ENCODE data around the gene SLC27A3.

The SLC27A3 gene

DNA sequence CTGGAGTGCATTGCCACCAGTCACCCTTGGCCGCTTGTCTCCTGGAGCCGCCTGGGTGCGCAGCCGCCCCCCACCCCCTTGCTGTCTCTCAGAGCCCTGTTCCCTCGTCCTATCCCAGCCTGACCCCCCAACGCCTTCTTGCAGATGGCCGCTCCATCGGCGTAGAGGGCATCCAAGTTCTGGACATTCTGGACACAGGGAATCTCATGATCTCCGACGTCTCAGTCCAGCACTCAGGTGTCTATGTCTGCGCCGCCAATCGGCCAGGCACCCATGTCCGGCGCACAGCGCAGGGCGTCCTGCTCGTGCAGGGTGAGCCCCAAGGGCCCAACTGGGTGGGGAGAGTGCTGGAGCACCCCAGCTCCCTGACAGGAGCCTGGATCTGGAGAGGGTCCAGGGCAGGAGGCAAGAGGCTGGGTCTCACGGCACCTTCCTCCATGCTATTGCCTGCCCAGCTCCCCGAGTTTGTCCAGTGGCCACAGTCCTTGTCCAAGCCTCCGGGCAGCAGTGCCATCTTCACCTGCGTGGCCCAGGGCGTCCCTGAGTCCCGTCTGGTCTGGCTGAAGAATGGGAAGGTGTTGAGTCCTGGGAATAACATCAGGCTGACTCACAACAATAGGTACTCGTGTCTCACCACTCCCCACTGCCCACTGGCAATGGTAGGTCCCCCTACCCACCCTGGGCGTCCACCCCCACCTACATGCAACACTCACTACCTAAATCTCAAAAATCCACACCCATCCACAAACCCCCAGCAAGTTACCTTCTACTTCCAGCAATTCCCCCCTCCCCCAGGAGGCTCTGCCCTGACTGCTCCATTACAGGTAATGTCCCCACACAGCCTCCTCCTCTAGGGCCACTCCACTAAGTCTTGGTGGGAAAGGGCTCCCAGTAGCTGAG lies 24.6 kb downstream of the SLC27A3 start:
- no peak for DNase-seq (ENCODE audit: low read depth)

DNA sequence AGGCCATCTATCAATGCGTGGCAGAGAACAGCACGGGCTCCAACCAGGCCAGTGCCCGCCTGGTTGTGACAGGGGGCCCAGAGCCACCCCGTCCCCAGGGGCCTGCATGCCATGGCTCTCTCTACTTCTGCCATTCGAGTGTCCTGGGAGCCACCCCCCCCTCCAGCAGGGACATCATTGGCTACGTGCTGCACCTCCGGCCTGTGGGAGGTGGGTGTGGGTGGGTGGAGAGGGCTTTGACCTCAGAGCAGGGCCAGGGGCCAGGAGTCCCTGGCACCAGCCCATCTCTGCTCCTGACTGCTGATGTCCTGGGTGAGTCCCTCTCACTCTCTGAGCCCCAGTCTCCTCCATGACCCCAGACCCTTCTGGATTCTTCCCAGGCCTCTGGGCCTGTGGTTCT lies 25.3 kb downstream of the SLC27A3 start:
- no peak for DNase-seq (ENCODE audit: low read depth)

DNA sequence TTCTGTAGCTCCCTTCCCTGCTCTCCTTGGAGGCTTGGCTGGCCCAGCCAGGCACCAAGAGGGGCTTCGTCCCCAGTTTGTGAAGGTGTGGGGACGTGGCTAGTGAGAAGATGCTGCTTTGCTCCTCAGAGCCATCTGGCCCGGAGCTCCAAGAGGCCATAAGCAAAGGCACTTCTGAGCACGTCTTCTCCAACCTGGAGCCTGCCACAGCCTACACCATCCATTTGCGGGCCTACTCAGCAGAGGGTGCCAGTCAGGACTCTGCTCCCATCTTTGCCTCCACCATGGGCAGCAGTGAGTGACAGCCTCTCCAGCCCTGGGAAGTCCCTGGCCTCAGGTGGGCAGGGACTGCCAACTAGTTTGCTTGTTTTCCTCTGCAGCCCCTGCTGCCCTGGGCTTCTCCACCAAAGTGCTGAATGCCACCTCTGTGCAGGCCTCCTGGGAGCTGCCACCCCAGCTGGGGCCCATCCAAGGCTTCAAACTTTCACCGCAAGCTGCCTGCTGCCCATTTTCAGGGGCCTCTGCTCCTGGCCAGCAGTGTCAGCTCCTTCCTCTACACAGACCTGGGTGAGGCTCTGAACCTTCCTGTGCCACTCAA lies 25.9 kb downstream of the SLC27A3 start:
- DNase-seq (ENCODE audit: low read depth) = no peak

DNA sequence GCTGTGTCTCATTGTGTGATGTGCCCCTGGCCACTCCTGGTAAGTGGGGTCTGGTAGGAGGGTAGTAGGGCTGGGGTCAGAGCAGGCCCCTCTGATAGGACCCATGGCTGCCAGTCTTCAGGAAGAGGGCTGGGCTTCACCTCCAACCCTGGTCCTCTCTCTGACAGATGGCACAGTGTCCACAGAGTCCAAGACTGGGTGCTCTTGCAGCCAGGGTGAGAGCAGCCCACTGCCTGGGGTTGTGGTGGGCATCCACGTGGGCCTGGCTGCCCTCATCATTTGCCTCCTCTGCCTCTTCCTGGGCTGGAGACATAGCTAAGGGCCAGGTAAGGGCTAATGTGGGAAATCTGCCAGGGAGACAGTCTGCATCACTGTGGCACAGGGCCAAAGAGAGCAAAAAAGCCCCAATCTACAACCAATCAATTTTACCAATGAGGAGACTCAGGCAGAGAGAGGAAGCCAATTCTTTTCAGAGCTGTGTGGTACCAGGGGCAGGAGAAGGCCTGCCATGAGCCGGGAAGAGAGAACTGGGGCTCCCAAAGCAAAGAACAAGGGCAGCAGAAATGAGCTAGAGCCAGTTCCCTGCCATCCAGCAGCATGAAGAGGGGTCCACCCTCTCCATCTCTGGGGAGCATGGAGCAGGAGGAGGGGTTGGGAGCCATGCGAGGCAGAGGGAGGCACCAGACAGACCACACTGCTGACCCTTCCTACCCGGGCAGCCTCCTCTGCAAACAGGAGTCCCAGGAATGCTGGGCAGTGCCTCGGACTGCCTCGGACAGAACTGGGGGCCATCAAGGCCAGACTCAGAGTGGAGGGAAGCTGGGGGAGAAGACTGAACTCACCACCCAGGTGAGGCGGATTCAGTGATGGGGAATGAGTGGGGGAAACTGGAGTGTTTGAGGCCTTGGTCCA lies 26.8 kb downstream of the SLC27A3 start:
- DNase-seq (ENCODE audit: low read depth) = no peak

GRCh38 chr1:153803470-153804056 lies 28.4 kb downstream of the SLC27A3 start:
- no peak for DNase-seq (ENCODE audit: low read depth)

DNA sequence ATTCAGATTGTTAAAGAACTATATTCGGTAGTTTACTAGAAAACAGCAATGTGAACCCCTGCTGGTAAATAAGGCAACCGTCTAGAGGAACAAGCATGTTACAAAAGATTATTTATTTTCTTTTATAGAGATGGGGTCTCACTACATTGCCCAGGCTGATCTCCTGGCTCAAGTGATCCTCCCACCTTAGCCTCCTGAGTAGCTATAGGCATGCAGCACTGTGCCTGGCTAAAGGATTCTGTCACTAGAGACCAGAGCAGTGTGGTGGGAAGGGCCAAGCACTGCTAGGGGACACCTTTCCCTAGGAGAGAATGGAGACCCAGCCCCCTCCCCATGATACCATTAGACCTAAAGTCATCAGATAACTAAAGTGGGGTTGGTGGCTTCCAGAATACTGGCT lies 28.9 kb downstream of the SLC27A3 start:
- DNase-seq (ENCODE audit: low read depth) = no peak

DNA sequence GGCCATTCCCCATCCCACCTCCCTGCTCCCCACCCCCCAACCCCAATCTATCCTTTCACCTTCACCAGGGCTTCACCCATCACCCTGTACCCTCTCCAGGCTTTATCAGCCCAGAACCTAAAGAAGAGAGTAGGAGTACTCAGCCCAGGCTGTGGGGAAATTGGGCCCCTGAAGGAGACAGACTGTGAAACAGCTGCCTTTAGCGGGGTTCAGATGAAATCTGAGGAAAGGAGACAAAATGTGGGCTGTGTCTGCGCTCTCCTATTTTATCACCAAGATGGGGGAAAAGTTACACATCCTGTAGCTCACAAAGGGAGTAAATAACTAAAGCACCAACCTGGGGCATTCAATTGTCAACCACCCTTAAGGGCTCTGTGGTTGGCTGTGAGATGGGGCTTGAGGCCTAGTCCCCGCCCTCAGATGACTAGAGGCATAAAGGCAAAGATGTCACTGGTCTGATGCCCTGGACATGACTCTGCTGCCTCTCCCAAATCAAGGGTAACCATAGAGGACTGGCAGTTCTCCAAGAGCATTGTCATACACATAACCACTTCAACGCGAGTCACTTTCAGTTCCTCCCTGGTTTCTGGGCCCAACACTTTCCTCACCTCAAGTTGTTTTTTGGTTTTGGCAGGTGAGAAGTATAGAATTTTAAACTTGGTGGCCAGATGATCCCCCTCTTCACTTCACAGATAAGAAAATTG lies 30.0 kb downstream of the SLC27A3 start:
- no peak for DNase-seq (ENCODE audit: low read depth)

DNA sequence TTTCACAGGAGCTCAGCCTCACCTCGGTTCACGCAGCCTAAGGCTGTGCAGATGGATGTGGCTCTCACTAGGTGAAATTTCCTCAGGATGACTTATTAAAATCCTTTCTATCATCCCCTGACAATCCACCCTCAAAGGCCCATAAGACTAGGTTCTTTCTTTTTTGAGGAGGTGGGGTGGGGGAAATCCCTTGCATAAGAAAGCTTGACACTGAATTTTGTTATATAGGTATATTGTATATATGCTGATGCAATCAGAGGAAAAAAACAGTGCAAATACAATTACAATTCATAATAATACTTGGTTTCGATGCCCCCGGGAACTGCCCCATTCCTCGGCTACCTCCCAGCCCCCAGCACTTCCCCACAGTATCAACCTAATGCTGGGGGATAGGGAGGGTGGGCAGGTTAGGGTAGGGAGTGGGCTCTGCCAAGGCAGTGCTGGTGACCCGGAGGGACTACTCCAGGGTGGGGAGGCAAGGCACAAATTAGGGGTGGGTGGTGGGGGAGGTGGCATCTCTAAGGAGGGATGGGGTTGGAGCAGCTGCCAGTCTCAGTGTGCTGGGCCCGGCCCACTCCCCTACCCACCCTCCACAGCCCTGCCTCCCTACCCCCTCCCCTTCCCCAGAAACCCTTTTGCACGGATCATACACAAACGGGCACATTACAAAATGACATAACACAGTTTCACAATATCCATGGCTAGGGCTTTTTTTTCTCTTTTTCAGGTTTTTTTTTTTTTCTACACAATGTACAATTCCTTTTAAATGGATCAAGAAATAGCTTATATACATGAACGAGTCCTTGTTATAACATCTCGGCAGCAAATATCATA lies 30.9 kb downstream of the SLC27A3 start:
- no peak for DNase-seq (ENCODE audit: low read depth)

DNA sequence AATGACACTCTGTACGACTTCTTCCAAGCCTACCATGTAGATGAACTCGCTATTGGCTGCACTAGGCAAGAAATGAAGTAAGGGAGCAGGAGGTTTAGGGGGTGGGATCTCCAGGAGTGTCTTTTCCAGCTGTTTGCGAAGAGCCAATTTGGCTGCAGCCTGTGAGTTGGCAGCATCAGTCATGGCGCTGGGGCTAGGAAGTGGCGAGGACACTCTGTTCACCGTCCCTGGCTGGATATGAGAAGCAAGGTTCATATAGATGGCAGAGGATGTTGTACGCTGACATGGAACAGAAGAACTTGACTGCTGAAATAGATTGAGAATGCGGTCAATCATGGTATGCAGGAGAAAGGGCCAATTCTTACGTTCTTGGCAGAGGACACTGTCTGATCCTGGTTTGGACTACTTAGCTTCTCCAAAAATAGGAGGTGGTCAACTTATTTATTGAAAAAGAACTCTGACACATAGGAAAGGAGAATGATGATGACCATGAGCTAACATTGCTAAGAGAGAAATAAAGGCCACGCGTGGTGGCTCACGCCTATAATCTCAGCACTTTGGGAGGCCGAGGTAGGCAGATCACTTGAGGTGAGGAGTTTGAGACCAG lies 41.2 kb downstream of the SLC27A3 start:
- DNase-seq (ENCODE audit: low read depth) = no peak

DNA sequence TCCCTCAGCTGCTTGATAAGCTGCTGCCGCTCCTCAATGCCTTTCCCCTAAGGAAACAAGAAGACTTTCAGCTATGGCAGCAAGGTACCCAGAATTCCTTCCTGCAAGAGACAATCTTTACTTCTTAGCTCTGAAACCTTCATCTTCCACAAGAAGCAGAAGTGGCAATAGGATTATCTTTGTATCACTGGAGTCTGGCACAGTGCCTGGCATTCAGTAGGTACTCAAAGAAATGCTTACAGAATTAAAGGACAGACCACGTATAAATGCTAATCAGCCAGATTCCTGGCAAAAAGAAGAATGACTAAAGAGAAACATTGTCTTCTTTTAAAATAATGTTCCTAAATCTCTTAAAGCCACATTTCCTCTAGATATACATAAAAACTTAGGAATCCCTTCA lies 43.7 kb downstream of the SLC27A3 start:
- no peak for DNase-seq (ENCODE audit: low read depth)

- no peak for DNase-seq (ENCODE audit: low read depth)
Measured at GRCh38 chr1:153827168-153827964, 52.2 kb downstream of the SLC27A3 start.

All from non-pigmented ciliary epithelial cell (primary cell).